Endothelial cell of umbilical vein (primary cell): ENCODE measurements around the gene RAD54L. TPM values are rescaled to one million over a fixed set of nuclear protein-coding genes. Genes with fewer than 3 reads are reported as not detected.

Experiments used
- BruUV-seq: library from RNA; stranded (reverse); fragments of 400-500 nt; replicated peaks from 2 replicates; lab custom pipeline; 2021; lab: Mats Ljungman, UMichigan
- CTCF ChIA-PET: fragments of 300-600, 350-600 bp; sonication (Branson Sonifier 250); formaldehyde crosslinking; loops from one replicate; lab custom pipeline; 2021; ENCODE audit warnings: antibody characterized with exemption, inconsistent platforms; lab: Charles Lee
- POLR2A ChIA-PET: fragments of 300-600, 350-600 bp; sonication (Branson Sonifier 250); formaldehyde crosslinking; loops from one replicate; lab custom pipeline; 2021; ENCODE audit warnings: antibody characterized with exemption, inconsistent platforms; lab: Charles Lee
- DNase-seq: peaks from one replicate; pipeline ENCODE4 v3.0.0-alpha.2; 2011; ENCODE audit warnings: low read depth, low spot score
- FAIRE-seq: peaks from 2 replicates; lab custom pipeline; 2011; peaks lifted over from hg19 to GRCh38; lab: Jason Lieb, UNC
- H2AFZ ChIP-seq: 2 replicates; pipeline ENCODE4 v1.6.0; 2012; ENCODE audit warnings: low read depth, low read length, control low read depth, inconsistent platforms
- H3K27ac ChIP-seq: 2 replicates; pipeline ENCODE4 v1.5.1; 2011; ENCODE audit warnings: low read depth, mild to moderate bottlenecking, control low read depth, low read length, moderate library complexity; ENCODE audit not compliant: insufficient read depth
- H3K27me3 ChIP-seq, 2 experiments: 2 replicates each; pipeline versions ENCODE4 v1.6.0 to v1.6.1; 2011; ENCODE audit warnings: low read length in 2 of 2, mixed read lengths in 1 of 2; ENCODE audit not compliant: control insufficient read depth in 2 of 2, insufficient read depth in 2 of 2
- H3K36me3 ChIP-seq, 2 experiments: 2 replicates in 1 of 2; 3 replicates in 1 of 2; pipeline ENCODE4 v1.5.1; 2011; ENCODE audit warnings: low read length in 2 of 2, mild to moderate bottlenecking in 1 of 2, moderate library complexity in 1 of 2; ENCODE audit not compliant: control insufficient read depth in 2 of 2, insufficient read depth in 2 of 2; ENCODE audit errors: extremely low read depth in 1 of 2
- H3K4me1 ChIP-seq: 3 replicates; pipeline ENCODE4 v1.5.1; 2011; ENCODE audit warnings: mild to moderate bottlenecking, low read length; ENCODE audit not compliant: control insufficient read depth, insufficient read depth; ENCODE audit errors: extremely low read depth
- H3K4me2 ChIP-seq: 2 replicates; pipeline ENCODE4 v1.6.1; 2011; ENCODE audit warnings: low read length, control low read depth, mixed read lengths; ENCODE audit not compliant: insufficient read depth
- H3K4me3 ChIP-seq, 3 experiments: fragments of 200-600 bp in 1 of 3; sonication (generic), shearing (Covaris generic) in 1 of 3; replicated peaks in 1 of 3; 2 replicates each; pipeline ENCODE4 v1.5.1; 2011 to 2016; ENCODE audit warnings: control low read depth in 3 of 3, low read length in 3 of 3, mild to moderate bottlenecking in 2 of 3, inconsistent platforms in 1 of 3, low read depth in 1 of 3, moderate library complexity in 1 of 3; ENCODE audit not compliant: insufficient read depth in 1 of 3
- H3K79me2 ChIP-seq: 2 replicates; pipeline ENCODE4 v1.6.0; 2012; ENCODE audit warnings: low read length, inconsistent platforms; ENCODE audit not compliant: control insufficient read depth, insufficient read depth
- H3K9ac ChIP-seq: replicated peaks from 2 replicates; pipeline ENCODE3; 2011; ENCODE audit warnings: low read length, control low read depth; ENCODE audit not compliant: insufficient read depth; ENCODE audit errors: extremely low read depth
- H3K9me1 ChIP-seq: replicated peaks from 3 replicates; pipeline ENCODE4 v1.6.0; 2011; ENCODE audit warnings: mild to moderate bottlenecking, low read length; ENCODE audit not compliant: control insufficient read depth, insufficient read depth; ENCODE audit errors: extremely low read depth
- H3K9me3 ChIP-seq: replicated peaks from 2 replicates; pipeline ENCODE4 v1.5.1; 2012; ENCODE audit warnings: low read length, inconsistent platforms; ENCODE audit not compliant: control insufficient read depth, insufficient read depth
- H4K20me1 ChIP-seq: replicated peaks from 2 replicates; pipeline ENCODE3; 2011; ENCODE audit warnings: mild to moderate bottlenecking, low read length; ENCODE audit not compliant: control insufficient read depth, insufficient read depth; ENCODE audit errors: extremely low read depth
- EZH2 ChIP-seq: IDR thresholded peaks from 2 replicates; pipeline ENCODE4 v1.6.1; 2012; ENCODE audit warnings: borderline replicate concordance, low read depth, mild to moderate bottlenecking, moderate library complexity, low read length, inconsistent platforms; ENCODE audit not compliant: severe bottlenecking
- POLR2A ChIP-seq: IDR thresholded peaks from 2 replicates; pipeline ENCODE4 v1.6.1; 2012; ENCODE audit warnings: low read depth, mild to moderate bottlenecking, control low read depth, low read length
- POLR2AphosphoS5 ChIP-seq: IDR thresholded peaks from 2 replicates; pipeline ENCODE4 v1.6.1; 2012; ENCODE audit warnings: low read depth, mild to moderate bottlenecking, control low read depth, low read length, moderate library complexity; ENCODE audit not compliant: insufficient read depth
- dilution Hi-C: fragments of 300-500 bp; cut with MboI; formaldehyde crosslinking; loops from one replicate; pipeline ENCODE4 v1.15.0; 2019; ENCODE audit warnings: low sequenced_read_pairs; ENCODE audit not compliant: extremely low pct_ligation_motif_present
- intact Hi-C: fragments of 100-400 bp; cut with micrococcal nuclease; formaldehyde crosslinking; loops from one replicate; pipeline ENCODE4 v1.10.0; 2022
- polyA plus RNA-seq, 4 experiments: library from polyadenylated mRNA; depleted of rRNA in 3 of 4; stranded (reverse) in 3 of 4; unstranded in 1 of 4; fragments of >200 nt; gene quantifications; 2 replicates each; pipeline versions ENCODE4 v1.2.1 to v1.2.3, GENCODE V29; 2011 to 2012; ENCODE audit warnings: missing spikeins in 1 of 4
- total RNA-seq: library from RNA; stranded (reverse); gene quantifications from 2 replicates; pipeline ENCODE4 v1.2.3, GENCODE V29; 2021
- TF ChIP-seq, protein P1 (sequence below), 2 donors: IDR thresholded peaks; 1 replicate in 1 of 2; 2 replicates in 1 of 2; pipeline ENCODE4 v1.5.1; 2011; ENCODE audit warnings: low read length in 2 of 2, mild to moderate bottlenecking in 2 of 2, moderate library complexity in 2 of 2, control low read depth in 1 of 2, inconsistent platforms in 1 of 2, low read depth in 1 of 2; ENCODE audit not compliant: insufficient read depth in 1 of 2; ENCODE audit errors: extremely low read depth in 1 of 2

Gene RAD54L
- total and polyA plus RNA-seq, 2 donors (not counting 3 experiments of a cell fraction or from before 2014, with no cell fraction given), result 10.5 to 18.9 TPM

DNA sequence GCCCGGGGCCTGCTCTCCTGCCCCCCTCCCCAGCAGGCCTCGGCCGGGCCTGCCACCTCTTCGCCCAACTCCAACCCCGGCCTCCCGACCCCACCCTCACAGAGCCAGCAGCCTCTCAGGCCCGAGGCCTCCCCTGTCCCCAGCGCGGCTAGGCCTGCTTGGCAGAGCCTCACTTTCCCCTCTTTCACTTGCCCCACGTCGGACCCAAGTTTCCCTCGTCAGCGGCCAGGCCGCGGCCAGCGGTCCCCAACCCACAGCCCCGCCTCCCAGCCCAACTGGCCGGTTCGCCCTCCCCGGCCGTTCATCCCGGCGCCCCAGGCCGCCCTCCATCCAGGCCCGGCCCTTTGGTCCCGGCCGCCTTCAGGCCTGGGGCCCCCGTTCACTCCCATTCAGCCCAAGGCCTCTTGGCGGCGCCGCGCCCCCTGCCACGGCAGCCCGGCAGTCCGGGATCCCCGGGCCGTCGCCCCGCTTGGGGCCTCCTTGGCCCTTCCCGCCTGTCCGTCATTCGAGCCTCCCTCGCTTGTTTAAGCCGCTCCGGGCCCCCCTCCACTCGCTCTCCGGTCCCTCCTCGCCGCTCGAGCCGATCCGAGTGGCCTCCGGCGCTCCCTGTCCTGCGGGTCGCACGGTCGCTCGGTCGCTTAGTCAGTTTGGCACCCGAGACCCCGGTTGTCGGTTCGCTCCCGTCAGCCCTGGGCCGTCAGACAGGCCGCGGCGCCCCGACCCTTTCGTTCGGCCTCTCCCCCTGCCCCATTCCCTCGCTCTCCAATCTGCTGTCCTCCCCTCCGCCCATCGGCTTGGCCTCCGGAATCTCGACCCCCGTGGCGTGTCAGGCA lies 54.5 kb downstream of the RAD54L start:
- FAIRE-seq, result no peak
- H4K20me1 ChIP-seq, result no peaks in the 10 kb centered on the region
- H3K79me2 ChIP-seq, result peaks cover 83% of the 10 kb centered on the region
- H3K36me3 ChIP-seq, result peaks cover 6 to 7% of the 10 kb centered on the region in 2 experiments
- H3K4me3 ChIP-seq, result peak overlapping the region; percentile 73 to 94 (median 84)
- dilution Hi-C loops, result no loop called here
- CTCF ChIA-PET, result interaction anchor here (1.0 to 1.6 kb wide), 2 partner anchors 33 to 57 kb away, joined by 4 to 5 read pairs; no protein-coding TSS in a partner anchor
- peak overlapping the region; percentile 81 for H3K27ac ChIP-seq
- H2AFZ ChIP-seq, result peak overlapping the region; percentile 50
- peak; percentile 65 for DNase-seq
- BruUV-seq, result no TSS peak
- intact Hi-C loops, result loop anchor here (2.0 to 5.0 kb wide), 2 partner anchors 55 to 170 kb away; partner anchors contain the start of genes PIK3R3 and RAD54L
- POLR2A ChIA-PET, result no interaction called here
- peak; percentile 17 for TF ChIP-seq POLR2A
- TF ChIP-seq, protein P1, sequence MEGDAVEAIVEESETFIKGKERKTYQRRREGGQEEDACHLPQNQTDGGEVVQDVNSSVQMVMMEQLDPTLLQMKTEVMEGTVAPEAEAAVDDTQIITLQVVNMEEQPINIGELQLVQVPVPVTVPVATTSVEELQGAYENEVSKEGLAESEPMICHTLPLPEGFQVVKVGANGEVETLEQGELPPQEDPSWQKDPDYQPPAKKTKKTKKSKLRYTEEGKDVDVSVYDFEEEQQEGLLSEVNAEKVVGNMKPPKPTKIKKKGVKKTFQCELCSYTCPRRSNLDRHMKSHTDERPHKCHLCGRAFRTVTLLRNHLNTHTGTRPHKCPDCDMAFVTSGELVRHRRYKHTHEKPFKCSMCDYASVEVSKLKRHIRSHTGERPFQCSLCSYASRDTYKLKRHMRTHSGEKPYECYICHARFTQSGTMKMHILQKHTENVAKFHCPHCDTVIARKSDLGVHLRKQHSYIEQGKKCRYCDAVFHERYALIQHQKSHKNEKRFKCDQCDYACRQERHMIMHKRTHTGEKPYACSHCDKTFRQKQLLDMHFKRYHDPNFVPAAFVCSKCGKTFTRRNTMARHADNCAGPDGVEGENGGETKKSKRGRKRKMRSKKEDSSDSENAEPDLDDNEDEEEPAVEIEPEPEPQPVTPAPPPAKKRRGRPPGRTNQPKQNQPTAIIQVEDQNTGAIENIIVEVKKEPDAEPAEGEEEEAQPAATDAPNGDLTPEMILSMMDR (IDR thresholded peaks at IDR 0.05; ENCODE audit: extremely low read depth in 1 of 2, insufficient read depth in 1 of 2, low read depth in 1 of 2, low read length in 2 of 2), result peak in 1 of 2 donors; percentile 35
- peak; percentile 11 for TF ChIP-seq POLR2AphosphoS5
- no peak for TF ChIP-seq EZH2
- H3K27me3 ChIP-seq, result no peaks in the 10 kb centered on the region
- peaks cover 20% of the 10 kb centered on the region for H3K4me1 ChIP-seq
- no peaks in the 10 kb centered on the region for H3K9me1 ChIP-seq
- peak overlapping the region; percentile 97 for H3K9ac ChIP-seq
- H3K9me3 ChIP-seq, result no peaks in the 10 kb centered on the region
- peak overlapping the region; percentile 94 for H3K4me2 ChIP-seq
